GM23248 (cell line): Measurements from ENCODE around the gene NCMAP. TPM values are rescaled to one million over a fixed set of nuclear protein-coding genes. Genes with fewer than 3 reads are reported as not detected.

ENCODE experiments used
- DNase-seq: peaks from one replicate; pipeline ENCODE4 v3.0.0-alpha.2; 2015
- H2AFZ ChIP-seq: fragments of 200-600 bp; sonication (generic); 2 replicates; pipeline ENCODE4 v1.6.1; 2016; ENCODE audit warnings: antibody characterized with exemption
- H3F3A ChIP-seq: fragments of 200-600 bp; sonication (generic); 2 replicates; pipeline ENCODE4 v1.6.1; 2016; ENCODE audit warnings: mild to moderate bottlenecking, antibody characterized with exemption, mixed run types; ENCODE audit not compliant: insufficient read depth
- H3K27ac ChIP-seq: fragments of 200-600 bp; sonication (generic); 2 replicates; pipeline ENCODE4 v1.5.1; 2016; ENCODE audit warnings: mild to moderate bottlenecking
- H3K27me3 ChIP-seq: fragments of 200-600 bp; sonication (generic); replicated peaks from 2 replicates; pipeline ENCODE4 v1.6.1; 2016; ENCODE audit warnings: mild to moderate bottlenecking; ENCODE audit not compliant: insufficient read depth
- H3K36me3 ChIP-seq: fragments of 200-600 bp; sonication (generic); 2 replicates; pipeline ENCODE4 v1.6.1; 2016; ENCODE audit warnings: low read depth, mild to moderate bottlenecking
- H3K4me1 ChIP-seq: fragments of 200-600 bp; sonication (generic); 2 replicates; pipeline ENCODE4 v1.6.1; 2016; ENCODE audit warnings: mild to moderate bottlenecking; ENCODE audit not compliant: insufficient read depth
- H3K4me2 ChIP-seq: fragments of 200-600 bp; sonication (generic); one replicate; pipeline ENCODE4 v1.6.1; 2016; ENCODE audit warnings: mild to moderate bottlenecking; ENCODE audit not compliant: unreplicated experiment
- H3K4me3 ChIP-seq: fragments of 200-600 bp; sonication (generic); 2 replicates; pipeline ENCODE4 v1.5.1; 2016; ENCODE audit warnings: mild to moderate bottlenecking
- H3K79me2 ChIP-seq: fragments of 200-600 bp; sonication (generic); 2 replicates; pipeline ENCODE4 v1.6.1; 2016; ENCODE audit warnings: mild to moderate bottlenecking; ENCODE audit not compliant: insufficient read depth
- H3K9ac ChIP-seq: fragments of 200-600 bp; sonication (generic); 2 replicates; pipeline ENCODE4 v1.6.1; 2016; ENCODE audit warnings: mild to moderate bottlenecking
- H3K9me2 ChIP-seq: fragments of 200-600 bp; sonication (generic); 2 replicates; pipeline ENCODE4 v1.6.1; 2016; ENCODE audit warnings: mixed run types, mild to moderate bottlenecking, moderate library complexity; ENCODE audit not compliant: insufficient read depth
- H3K9me3 ChIP-seq: fragments of 200-600 bp; sonication (generic); one replicate; pipeline ENCODE4 v1.6.1; 2017; ENCODE audit warnings: low read depth
- H4K20me1 ChIP-seq: fragments of 200-600 bp; sonication (generic); 2 replicates; pipeline ENCODE4 v1.6.0; 2016; ENCODE audit not compliant: insufficient read depth
- EZH2 ChIP-seq: fragments of 200-600 bp; sonication (generic); IDR thresholded peaks from 2 replicates; pipeline ENCODE4 v1.6.1; 2018; ENCODE audit warnings: antibody characterized with exemption, mild to moderate bottlenecking; ENCODE audit not compliant: insufficient read depth, poor library complexity, severe bottlenecking
- EZH2phosphoT487 ChIP-seq: fragments of 200-600 bp; sonication (generic); IDR thresholded peaks from 2 replicates; pipeline ENCODE4 v1.6.1; 2018; ENCODE audit warnings: antibody characterized with exemption, moderate library complexity, mild to moderate bottlenecking, low read depth; ENCODE audit not compliant: insufficient read depth
- WGBS, 2 experiments: methylation state at CpG; one replicate each; pipeline ENCODE4 v1.1.6; 2015 to 2017; ENCODE audit warnings: low lambda C conversion rate in 2 of 2, low coverage in 1 of 2; ENCODE audit errors: missing lambda C conversion rate in 2 of 2; 5-methylcytosine and 5-hydroxymethylcytosine counted together
- in situ Hi-C: fragments of 300-500 bp; cut with MboI; formaldehyde crosslinking; loops from 2 replicates; pipeline ENCODE4 v1.15.0; 2020
- polyA plus RNA-seq: library from polyadenylated mRNA; unstranded; fragments of >200 nt; fragmentation: Nextera tagmentation; extraction: Ambion mirVana; gene quantifications from 2 replicates; pipeline ENCODE4 v1.2.1, GENCODE V29; 2016
- total RNA-seq: library from RNA; depleted of rRNA; stranded (reverse); fragments of >200 nt; shearing (Covaris generic); gene quantifications from 2 replicates; pipeline ENCODE4 v1.2.3, GENCODE V29; 2014

The NCMAP gene
- total and polyA plus RNA-seq, 2 experiments from 2014 or later: not detected

- no peaks in the 10 kb centered on the region for H3K36me3 ChIP-seq
- in situ Hi-C loops: no loop called here
- no peak overlapping the region for H3K27ac ChIP-seq
- no peaks in the 10 kb centered on the region for H4K20me1 ChIP-seq
- H2AFZ ChIP-seq: no peak overlapping the region
- no peak overlapping the region for H3K9ac ChIP-seq
- no peaks in the 10 kb centered on the region for H3K79me2 ChIP-seq
- H3K4me2 ChIP-seq: no peak overlapping the region
- H3K4me3 ChIP-seq: no peak overlapping the region
- no peaks in the 10 kb centered on the region for H3K9me3 ChIP-seq
- H3K27me3 ChIP-seq: no peaks in the 10 kb centered on the region
- no peak for DNase-seq
- H3K4me1 ChIP-seq: peaks cover 10% of the 10 kb centered on the region
- no peak for TF ChIP-seq EZH2phosphoT487
- TF ChIP-seq EZH2: no peak
- WGBS, 2 experiments: 46 to 47% methylated on average over 9 of the region's 9 CpGs
- H3K9me2 ChIP-seq: no peaks in the 10 kb centered on the region
- H3F3A ChIP-seq: peaks cover 10% of the 10 kb centered on the region
Measured at GRCh38 chr1:24596401-24596880, 40.6 kb downstream of the NCMAP start.

- WGBS, 2 experiments: 88 to 92% methylated on average over 3 of the region's 3 CpGs
- Histone ChIP-seq H3K4me3 (no peak overlapping the region), H3K9me3 (no peaks in the 10 kb centered on the region), H3K36me3 (no peaks in the 10 kb centered on the region), H3K4me1 (peaks cover 11% of the 10 kb centered on the region), H3K9me2 (no peaks in the 10 kb centered on the region), H3K79me2 (no peaks in the 10 kb centered on the region), H3K27me3 (no peaks in the 10 kb centered on the region), H3F3A (peaks cover 15% of the 10 kb centered on the region), H3K27ac (no peak overlapping the region), H3K9ac (no peak overlapping the region), H2AFZ (no peak overlapping the region), H4K20me1 (no peaks in the 10 kb centered on the region), H3K4me2 (no peak overlapping the region)
- TF ChIP-seq EZH2phosphoT487 (no peak), EZH2 (no peak)
- no peak for DNase-seq
- in situ Hi-C loops: no loop called here
Measured at GRCh38 chr1:24599265-24599664, 43.4 kb downstream of the NCMAP start.

- Histone ChIP-seq H3K4me1 (peaks cover 11% of the 10 kb centered on the region), H3K4me3 (no peak overlapping the region), H3K27me3 (no peaks in the 10 kb centered on the region), H3K9ac (no peak overlapping the region), H4K20me1 (no peaks in the 10 kb centered on the region), H2AFZ (no peak overlapping the region), H3F3A (peaks cover 15% of the 10 kb centered on the region), H3K4me2 (peak overlapping the region; percentile 25), H3K79me2 (no peaks in the 10 kb centered on the region), H3K9me3 (no peaks in the 10 kb centered on the region), H3K9me2 (no peaks in the 10 kb centered on the region), H3K27ac (no peak overlapping the region), H3K36me3 (no peaks in the 10 kb centered on the region)
- TF ChIP-seq EZH2 (no peak), EZH2phosphoT487 (no peak)
- in situ Hi-C loops: no loop called here
- DNase-seq: no peak
- 92 to 93% methylated on average over 5 of the region's 5 CpGs for WGBS, 2 experiments
Measured at GRCh38 chr1:24600551-24600950, 44.7 kb downstream of the NCMAP start.

GRCh38 chr1:24605534-24606295, 49.8 kb downstream of the NCMAP start:
- H3K4me2 ChIP-seq: no peak overlapping the region
- H3K79me2 ChIP-seq: no peaks in the 10 kb centered on the region
- in situ Hi-C loops: no loop called here

More at GRCh38 chr1:24605534-24606295, 49.8 kb downstream of the NCMAP start:
- WGBS, 2 experiments: 85 to 91% methylated on average over 18 to 19 of the region's 19 CpGs
- no peak for DNase-seq
- no peak overlapping the region for H2AFZ ChIP-seq
- H3K9me3 ChIP-seq: no peaks in the 10 kb centered on the region
- H3K9me2 ChIP-seq: no peaks in the 10 kb centered on the region
- H3K27ac ChIP-seq: no peak overlapping the region
- peaks cover 8% of the 10 kb centered on the region for H3K4me1 ChIP-seq
- no peaks in the 10 kb centered on the region for H3K27me3 ChIP-seq
- H3K4me3 ChIP-seq: no peak overlapping the region
- no peaks in the 10 kb centered on the region for H4K20me1 ChIP-seq
- TF ChIP-seq EZH2: no peak
- no peak for TF ChIP-seq EZH2phosphoT487
- H3K9ac ChIP-seq: no peak overlapping the region
- H3F3A ChIP-seq: peaks cover 12% of the 10 kb centered on the region
- H3K36me3 ChIP-seq: no peaks in the 10 kb centered on the region
